Esophagus muscularis mucosa (tissue), 4 donors: ENCODE data around the gene NOD1. TPM values are rescaled to one million over a fixed set of nuclear protein-coding genes. Genes with fewer than 3 reads are reported as not detected.
A peak's percentile ranks its signal among the peaks of the same experiment; 100 is the strongest.

Experiments used
- DNase-seq: peaks from one replicate; pipeline ENCODE4 v3.0.0-alpha.2; 2017; ENCODE audit errors: extremely low spot score
- H3K27ac ChIP-seq, 4 donors: fragments of 200-600 bp; sonication (generic); replicated peaks in 1 of 4; 1 replicate in 3 of 4; 2 replicates in 1 of 4; pipeline ENCODE4 v1.5.1; 2016 to 2019; ENCODE audit warnings: mild to moderate bottlenecking in 1 of 4
- H3K27me3 ChIP-seq, 4 donors: fragments of 200-600 bp; sonication (generic); one replicate each; pipeline versions ENCODE4 v1.5.1 to v1.6.0; 2016 to 2019
- H3K36me3 ChIP-seq, 4 donors: fragments of 200-600 bp; sonication (generic); one replicate each; pipeline ENCODE4 v1.5.1; 2016 to 2019
- H3K4me1 ChIP-seq, 4 donors: fragments of 200-600 bp; sonication (generic); one replicate each; pipeline ENCODE4 v1.5.1; 2016 to 2019
- H3K4me3 ChIP-seq, 4 donors: fragments of 200-600 bp; sonication (generic); 1 replicate in 2 of 4; 2 replicates in 2 of 4; pipeline ENCODE4 v1.5.1; 2016 to 2019; ENCODE audit warnings: mild to moderate bottlenecking in 4 of 4, moderate library complexity in 1 of 4
- H3K9me3 ChIP-seq, 4 donors: fragments of 200-600 bp; sonication (generic); 1 replicate in 3 of 4; 2 replicates in 1 of 4; pipeline ENCODE4 v1.5.1; 2016 to 2019
- CTCF ChIP-seq, 3 experiments: fragments of 200-600 bp in 2 of 3; fragments of 450-650 bp in 1 of 3; sonication (generic) in 2 of 3; IDR thresholded peaks; one replicate each; pipeline ENCODE4 v1.5.1; 2017 to 2019; ENCODE audit warnings: antibody characterized with exemption in 3 of 3, mild to moderate bottlenecking in 2 of 3, moderate library complexity in 1 of 3
- EP300 ChIP-seq: sonication (generic); formaldehyde crosslinking; IDR thresholded peaks from one replicate; pipeline ENCODE4 v1.6.1; 2017; ENCODE audit warnings: antibody characterized with exemption
- POLR2A ChIP-seq: fragments of 450-650 bp; IDR thresholded peaks from one replicate; pipeline ENCODE4 v1.6.1; 2017; ENCODE audit warnings: antibody characterized with exemption, moderate library complexity, mild to moderate bottlenecking, low read depth
- POLR2AphosphoS5 ChIP-seq, 2 donors: sonication (generic); formaldehyde crosslinking; IDR thresholded peaks; one replicate each; pipeline ENCODE4 v1.6.1; 2017; ENCODE audit warnings: antibody characterized with exemption in 2 of 2
- WGBS: methylation state at CpG from one replicate; pipeline ENCODE4 v1.1.5; 2018; 5-methylcytosine and 5-hydroxymethylcytosine counted together
- intact Hi-C: fragments of 100-400 bp; cut with DNase I; formaldehyde crosslinking; loops from one replicate; pipeline ENCODE4 v1.15.1; 2023
- total RNA-seq, 4 donors: library from RNA; depleted of rRNA; stranded (reverse); fragments of >200 nt; gene quantifications; one replicate each; pipeline versions ENCODE4 v1.1.0 to v1.2.1, GENCODE V29; 2016

Gene NOD1
- total RNA-seq, 4 donors from 2014 or later: 11.6 to 22.0 (median 13.0) TPM

- Histone ChIP-seq H3K4me3 (no peak overlapping the region), H3K27ac (peak overlapping the region; percentile 84 to 87 (median 85)), H3K4me1 (peaks cover 92 to 100% (median 97%) of the 10 kb centered on the region in 4 donors), H3K36me3 (no peaks in the 10 kb centered on the region), H3K27me3 (no peaks in the 10 kb centered on the region), H3K9me3 (no peaks in the 10 kb centered on the region)
- TF ChIP-seq POLR2AphosphoS5 (IDR thresholded peaks at IDR 0.05): no peak
- intact Hi-C loops: loop anchor here (5.0 kb wide), 1 partner anchor 36 kb away; no protein-coding TSS in a partner anchor
- 60% methylated on average over 2 of the region's 2 CpGs for WGBS
- DNase-seq: no peak
Measured at GRCh38 chr7:30468041-30468440, 10.5 kb downstream of the NOD1 start.

- H3K27me3 ChIP-seq: no peaks in the 10 kb centered on the region
- H3K27ac ChIP-seq: peak overlapping the region in 3 of 4 donors; percentile 40 to 85 (median 84)
- intact Hi-C loops: loop anchor here (5.0 kb wide), 1 partner anchor 35 kb away; no protein-coding TSS in a partner anchor
- WGBS: 90% methylated on average over 4 of the region's 4 CpGs
- DNase-seq: no peak
- H3K4me3 ChIP-seq: no peak overlapping the region
- no peak for TF ChIP-seq POLR2AphosphoS5 (IDR thresholded peaks at IDR 0.05)
- no peak for TF ChIP-seq POLR2A
- TF ChIP-seq EP300: no peak
- no peak for TF ChIP-seq CTCF (IDR thresholded peaks at IDR 0.05)
- no peaks in the 10 kb centered on the region for H3K9me3 ChIP-seq
- no peaks in the 10 kb centered on the region for H3K36me3 ChIP-seq
- peaks cover 84 to 99% (median 89%) of the 10 kb centered on the region in 4 donors for H3K4me1 ChIP-seq
Measured at GRCh38 chr7:30467271-30467670, 11.3 kb downstream of the NOD1 start.

- H3K9me3 ChIP-seq: no peaks in the 10 kb centered on the region
- no peak overlapping the region for H3K4me3 ChIP-seq
- WGBS: 83% methylated on average over 4 of the region's 4 CpGs
- peaks cover 74 to 91% (median 84%) of the 10 kb centered on the region in 4 donors for H3K4me1 ChIP-seq
- no peaks in the 10 kb centered on the region for H3K27me3 ChIP-seq
- no peaks in the 10 kb centered on the region for H3K36me3 ChIP-seq
- intact Hi-C loops: loop anchor here (5.0 kb wide), 1 partner anchor 34 kb away; no protein-coding TSS in a partner anchor
- peak overlapping the region; percentile 24 to 85 (median 60) for H3K27ac ChIP-seq
- DNase-seq: no peak
- TF ChIP-seq POLR2AphosphoS5 (IDR thresholded peaks at IDR 0.05) (no peak), CTCF (IDR thresholded peaks at IDR 0.05) (no peak), POLR2A (no peak), EP300 (no peak)
Measured at GRCh38 chr7:30466266-30466665, 12.3 kb downstream of the NOD1 start.

- Histone ChIP-seq H3K27me3 (no peaks in the 10 kb centered on the region), H3K4me1 (peaks cover 70 to 86% (median 81%) of the 10 kb centered on the region in 4 donors), H3K4me3 (no peak overlapping the region), H3K36me3 (no peaks in the 10 kb centered on the region), H3K9me3 (no peaks in the 10 kb centered on the region), H3K27ac (peak overlapping the region; percentile 24 to 85 (median 60))
- no peak for DNase-seq
- WGBS: 66% methylated on average over 2 of the region's 2 CpGs
- TF ChIP-seq CTCF (IDR thresholded peaks at IDR 0.05): no peak
- no peak for TF ChIP-seq EP300
- TF ChIP-seq POLR2A: no peak
- intact Hi-C loops: loop anchor here (5.0 kb wide), 1 partner anchor 33 kb away; no protein-coding TSS in a partner anchor
Measured at GRCh38 chr7:30465811-30466180, 12.8 kb downstream of the NOD1 start.

- Histone ChIP-seq H3K36me3 (peaks cover 0 to 3% (median 0%) of the 10 kb centered on the region in 4 donors), H3K4me3 (no peak overlapping the region), H3K27me3 (no peaks in the 10 kb centered on the region), H3K4me1 (peaks cover 66 to 86% (median 81%) of the 10 kb centered on the region in 4 donors), H3K27ac (peak overlapping the region; percentile 24 to 85 (median 60)), H3K9me3 (no peaks in the 10 kb centered on the region)
- TF ChIP-seq EP300 (peak; percentile 73), POLR2AphosphoS5 (IDR thresholded peaks at IDR 0.05) (peak in 1 of 2 donors; percentile 46), CTCF (IDR thresholded peaks at IDR 0.05) (no peak), POLR2A (no peak)
- 76% methylated on average over 5 of the region's 5 CpGs for WGBS
- intact Hi-C loops: loop anchor here (5.0 kb wide), 1 partner anchor 33 kb away; no protein-coding TSS in a partner anchor
- no peak for DNase-seq
Measured at GRCh38 chr7:30465046-30465810, 13.4 kb downstream of the NOD1 start.
